Measurements from ENCODE around the gene SLC2A9. TPM values are rescaled to one million over a fixed set of nuclear protein-coding genes. Genes with fewer than 3 reads are reported as not detected.
A peak's percentile ranks its signal among the peaks of the same experiment; 100 is the strongest.

SLC2A9 gene
- total RNA-seq, 6 experiments from 2014 or later: 16.1 to 25.0 (median 19.8) TPM

GRCh38 chr4:10063544-10064300 is 42.4 kb upstream of the SLC2A9 start:
- Histone ChIP-seq H3K36me3 (no peaks in the 10 kb centered on the region), H3K27ac (no peak overlapping the region), H3K4me3 (no peak overlapping the region), H3K9me3 (no peaks in the 10 kb centered on the region), H3K4me1 (peaks cover 0 to 5% (median 0%) of the 10 kb centered on the region in 4 donors), H3K27me3 (no peaks in the 10 kb centered on the region)
- DNase-seq: peak; percentile 61 to 78 (median 78)
- ATAC-seq: peak; percentile 97 to 100 (median 100)
- intact Hi-C loops (cut with DNase I): no loop called here
- 54% methylated on average over 6 of the region's 9 CpGs for WGBS (ENCODE audit: insufficient coverage, low coverage, low lambda C conversion rate, missing lambda C conversion rate)
- TF ChIP-seq CTCF (IDR thresholded peaks at IDR 0.05) (peak; percentile 60 to 88 (median 80)), POLR2A (IDR thresholded peaks at IDR 0.05) (no peak)

- H3K27me3 ChIP-seq: no peaks in the 10 kb centered on the region
- intact Hi-C loops (cut with DNase I): no loop called here
- peaks cover 0 to 5% (median 0%) of the 10 kb centered on the region in 4 donors for H3K4me1 ChIP-seq
- WGBS (ENCODE audit: insufficient coverage, low coverage, low lambda C conversion rate, missing lambda C conversion rate): 98% methylated on average over 3 of the region's 3 CpGs
- H3K27ac ChIP-seq: no peak overlapping the region
- no peak for TF ChIP-seq POLR2A (IDR thresholded peaks at IDR 0.05)
- no peak for TF ChIP-seq CTCF (IDR thresholded peaks at IDR 0.05)
- no peak overlapping the region for H3K4me3 ChIP-seq
- no peak for DNase-seq
- H3K9me3 ChIP-seq: no peaks in the 10 kb centered on the region
- no peak for ATAC-seq
- no peaks in the 10 kb centered on the region for H3K36me3 ChIP-seq
Observed at GRCh38 chr4:10061650-10062415, 40.5 kb upstream of the SLC2A9 start.

- no peak for DNase-seq
- Histone ChIP-seq H3K9me3 (no peaks in the 10 kb centered on the region), H3K27ac (no peak overlapping the region), H3K27me3 (no peaks in the 10 kb centered on the region), H3K4me3 (no peak overlapping the region), H3K4me1 (no peaks in the 10 kb centered on the region), H3K36me3 (no peaks in the 10 kb centered on the region)
- 100% methylated on average over 4 of the region's 7 CpGs for WGBS (ENCODE audit: insufficient coverage, low coverage, low lambda C conversion rate, missing lambda C conversion rate)
- intact Hi-C loops (cut with DNase I): no loop called here
- no peak for ATAC-seq
- TF ChIP-seq POLR2A (IDR thresholded peaks at IDR 0.05) (no peak), CTCF (IDR thresholded peaks at IDR 0.05) (no peak)
Observed at GRCh38 chr4:10058371-10058770, 37.1 kb upstream of the SLC2A9 start.

- no peaks in the 10 kb centered on the region for H3K4me1 ChIP-seq
- H3K9me3 ChIP-seq: no peaks in the 10 kb centered on the region
- no peak overlapping the region for H3K4me3 ChIP-seq
- TF ChIP-seq CTCF (IDR thresholded peaks at IDR 0.05) (no peak), POLR2A (IDR thresholded peaks at IDR 0.05) (no peak)
- ATAC-seq (no peak), DNase-seq (no peak)
- H3K27me3 ChIP-seq: no peaks in the 10 kb centered on the region
- intact Hi-C loops (cut with DNase I): no loop called here
- H3K36me3 ChIP-seq: no peaks in the 10 kb centered on the region
- H3K27ac ChIP-seq: no peak overlapping the region
- 67% methylated on average over 1 of the region's 4 CpGs for WGBS (ENCODE audit: insufficient coverage, low coverage, low lambda C conversion rate, missing lambda C conversion rate)
Observed at GRCh38 chr4:10057023-10057395, 35.7 kb upstream of the SLC2A9 start.
